Hippocampal formation (tissue), 2 donors: ENCODE measurements around the gene NPB.
"Not testable (repeated sequence)": the region's sequence is repeated elsewhere in the genome, so short reads cannot be mapped to it uniquely, and the experiment has no call there.

ENCODE experiments used
- DNase-seq, 2 donors: peaks; one replicate each; lab custom pipeline; 2025; lab: John Stamatoyannopoulos, UW

The NPB gene

DNA sequence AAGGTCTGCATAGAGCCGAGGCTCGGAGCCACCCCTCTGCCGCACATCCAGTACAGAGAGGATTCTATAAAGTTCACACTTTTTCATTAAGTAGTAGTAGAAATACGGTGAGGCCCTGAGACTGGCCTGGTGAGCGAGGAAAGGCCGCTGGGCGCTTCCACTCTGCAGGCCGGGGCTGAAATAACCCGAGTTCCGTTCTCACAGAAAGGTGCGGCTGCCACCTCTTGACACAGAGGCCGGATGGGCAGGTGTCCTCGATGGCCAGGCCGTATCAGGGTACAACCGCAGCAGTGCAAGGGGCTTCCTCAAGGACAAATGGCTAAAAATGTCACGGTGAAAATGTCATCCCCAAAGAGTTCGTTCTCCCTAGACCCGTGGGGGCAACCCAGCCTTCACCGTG lies 9.9 kb downstream of the NPB start:
- DNase-seq = no peak

DNA sequence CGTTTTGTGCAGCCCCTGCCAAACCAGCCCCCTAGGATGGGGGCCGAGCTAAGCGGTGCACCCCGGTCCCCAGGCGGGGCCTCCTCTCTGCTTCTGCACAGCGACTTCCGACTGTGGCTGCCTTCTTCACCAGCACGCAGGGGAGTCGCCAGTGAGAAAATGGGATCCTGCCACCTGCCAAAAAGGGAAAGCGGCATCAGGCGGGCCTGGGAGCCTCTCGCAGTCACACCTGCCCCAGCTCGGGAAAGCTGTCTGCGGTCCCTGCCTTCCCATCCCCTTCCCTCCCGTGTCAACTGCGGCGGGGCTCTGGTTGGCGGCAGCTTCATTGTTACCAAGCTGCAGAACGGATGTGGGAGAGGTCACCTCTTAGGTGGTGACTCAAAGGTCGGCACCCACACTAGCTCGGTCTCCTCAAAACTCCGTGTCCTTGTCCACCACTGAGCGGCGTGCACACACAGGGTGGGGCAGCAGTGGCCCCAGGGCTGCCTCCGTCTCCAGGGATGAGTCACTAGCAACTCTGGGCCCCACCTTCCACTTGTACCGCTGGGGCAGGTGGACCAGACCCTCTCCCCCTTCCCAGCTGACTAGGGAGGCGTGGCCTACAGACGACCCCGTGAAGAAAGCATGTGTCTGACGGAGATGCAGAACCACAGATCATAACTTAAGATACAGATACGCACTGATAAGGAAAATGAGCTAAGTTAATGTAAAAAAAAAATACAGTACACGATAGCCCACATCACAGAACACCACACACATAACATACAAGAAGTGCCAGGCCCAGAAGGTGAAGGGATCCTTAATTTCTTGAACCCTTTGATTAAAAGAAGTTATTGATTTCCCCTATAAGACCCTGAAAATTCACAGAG lies 10.6 kb downstream of the NPB start:
- no peak for DNase-seq

DNA sequence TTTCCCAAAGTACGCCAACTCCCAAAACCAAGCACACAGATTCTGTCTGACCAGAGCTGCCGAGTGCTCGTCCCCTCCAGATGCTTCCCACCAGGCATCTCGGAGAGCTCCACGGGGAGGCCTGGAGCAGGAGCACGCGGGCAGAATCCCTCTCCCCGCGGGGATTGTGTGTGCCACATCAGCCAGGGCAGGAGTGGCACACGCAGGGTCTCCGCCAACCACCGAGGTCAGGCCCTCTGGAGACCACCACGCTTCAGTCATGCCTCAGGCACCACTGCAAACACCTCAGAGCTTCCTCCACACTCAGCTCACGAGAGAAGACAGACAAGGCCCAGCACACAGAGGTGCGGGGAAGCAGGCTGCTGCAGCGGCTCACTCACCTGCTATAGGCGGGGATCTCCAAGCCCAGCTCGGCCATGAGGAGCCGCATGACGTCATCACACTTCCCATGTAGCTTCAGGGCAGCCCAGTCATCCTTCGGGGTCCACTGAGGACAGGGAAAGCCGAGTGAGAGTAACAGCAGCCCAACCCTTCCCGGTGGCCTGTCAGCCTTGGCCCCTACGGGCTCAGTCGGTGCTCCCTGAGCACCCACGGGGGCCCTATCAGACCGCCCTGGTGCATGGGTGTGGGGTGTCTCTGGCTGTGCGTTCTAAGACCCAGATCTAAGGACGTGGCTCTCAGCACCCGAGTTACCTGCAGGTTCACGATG lies 11.5 kb downstream of the NPB start:
- DNase-seq = no peak

DNA sequence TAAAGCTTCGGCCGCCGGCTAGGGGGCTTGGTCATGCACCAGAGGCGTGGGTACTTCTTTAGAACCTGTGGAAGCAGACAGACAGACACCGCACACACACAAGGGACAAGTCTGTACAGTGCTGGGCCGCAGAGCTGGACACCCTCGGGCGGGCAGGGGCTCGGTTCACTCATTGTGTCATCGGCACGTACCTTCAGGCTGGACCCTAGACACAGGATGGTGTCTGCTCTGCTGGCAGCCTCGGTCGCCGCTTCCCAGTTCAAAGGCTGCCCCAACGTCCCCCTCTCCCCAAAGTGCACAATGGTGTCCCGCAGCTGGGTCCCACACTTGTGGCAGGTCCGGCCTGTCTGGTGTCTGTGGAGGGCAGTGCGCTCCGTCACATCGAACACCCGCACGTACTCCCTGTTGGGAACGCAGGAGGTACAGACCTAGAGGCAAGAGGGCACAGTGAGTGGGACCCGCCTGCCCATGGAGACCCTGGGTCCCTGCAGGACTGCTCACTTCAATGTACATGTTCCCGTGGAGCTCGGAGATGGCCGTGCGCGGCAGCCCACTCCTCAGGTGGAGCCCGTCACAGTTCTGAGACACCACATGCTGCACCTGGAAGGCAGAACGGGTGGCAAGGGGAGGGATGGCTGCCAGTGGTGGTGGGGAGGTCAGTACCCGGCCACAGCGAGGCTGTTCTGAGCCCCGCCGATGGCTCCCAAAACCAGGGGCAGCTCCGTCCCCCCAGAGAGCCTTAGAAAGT lies 12.2 kb downstream of the NPB start:
- no peak for DNase-seq

- DNase-seq = no peak
These were observed 13.3 kb downstream of the NPB start for GRCh38 chr17:81915331-81915730.

- no peak for DNase-seq
These were observed 14.4 kb downstream of the NPB start for GRCh38 chr17:81916234-81917001.

- DNase-seq = peak; percentile 62 to 80
These were observed 15.7 kb downstream of the NPB start, which contains the start of gene SIRT7 for GRCh38 chr17:81917565-81918332. TSS of gene SIRT7 (minus strand) at chr17:81918176. CDS start at chr17:81918131, 45 bp downstream.

DNA sequence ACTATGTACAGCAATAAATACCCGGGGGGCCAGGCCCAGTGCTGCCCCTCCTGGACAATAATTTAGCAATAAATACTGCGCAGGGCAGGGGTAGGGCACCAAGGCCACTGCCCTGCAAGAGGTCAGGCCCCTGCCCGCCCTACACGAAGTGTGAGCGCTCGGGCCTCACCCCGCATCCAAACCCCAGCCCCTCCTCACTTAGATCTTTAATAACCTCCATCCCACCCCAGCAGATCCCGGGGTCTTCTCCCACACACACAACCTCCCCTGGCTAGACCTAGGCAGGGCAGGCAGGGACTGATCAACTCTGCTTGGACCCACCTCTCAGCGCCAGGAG lies 16.3 kb downstream of the NPB start:
- not testable (repeated sequence) for DNase-seq

DNA sequence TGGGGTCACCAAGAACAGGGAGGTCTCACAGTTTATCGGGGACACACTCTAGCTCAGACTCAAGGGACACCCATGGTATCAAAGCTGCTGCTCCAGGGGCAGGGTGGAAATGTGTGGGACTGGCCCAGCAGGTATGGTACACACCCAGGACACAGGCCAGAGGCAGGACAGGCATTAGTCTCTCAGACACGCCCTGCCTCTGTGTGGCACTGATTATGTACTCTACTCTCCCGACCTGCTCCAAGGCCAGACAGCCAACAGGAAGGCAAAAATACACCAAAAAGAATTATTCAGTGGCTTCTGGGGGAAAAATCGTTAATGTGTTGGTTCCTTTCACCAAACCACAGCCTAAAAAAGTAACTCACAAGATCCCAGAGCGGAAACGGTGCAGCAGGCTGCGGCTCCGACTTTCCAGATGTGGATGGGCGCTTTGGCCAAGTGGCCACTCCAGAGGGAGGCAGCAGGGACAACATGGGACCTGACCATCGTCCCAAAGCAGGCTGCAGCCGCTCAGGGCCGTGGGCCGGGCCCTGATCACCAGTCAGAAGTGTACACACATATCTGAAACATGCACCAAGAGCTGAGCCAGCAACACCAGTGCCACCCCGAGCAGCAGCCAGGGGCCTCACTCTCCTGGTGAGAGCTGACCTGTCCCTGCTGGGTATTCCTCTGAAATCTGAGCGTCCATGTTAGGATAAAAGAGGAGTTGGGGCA lies 17.0 kb downstream of the NPB start:
- no peak for DNase-seq

- DNase-seq = no peak
These were observed 18.8 kb downstream of the NPB start for GRCh38 chr17:81920612-81921536.

DNA sequence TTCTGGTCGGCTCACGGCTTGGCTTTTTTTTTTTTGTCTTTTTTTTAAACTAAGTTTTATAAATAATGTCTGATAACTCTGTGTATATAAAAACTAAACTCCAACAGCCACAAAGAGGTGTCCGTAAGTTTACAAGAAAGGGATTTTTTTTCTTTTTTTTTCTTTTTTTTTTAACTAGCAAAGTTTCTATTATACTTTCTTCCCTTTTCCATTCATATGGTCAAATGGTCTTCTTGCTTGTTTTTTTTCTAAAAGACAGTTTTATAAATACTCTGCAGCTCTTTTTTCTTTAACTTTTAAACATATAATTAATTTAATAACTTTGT lies 19.5 kb downstream of the NPB start:
- DNase-seq = no peak

DNA sequence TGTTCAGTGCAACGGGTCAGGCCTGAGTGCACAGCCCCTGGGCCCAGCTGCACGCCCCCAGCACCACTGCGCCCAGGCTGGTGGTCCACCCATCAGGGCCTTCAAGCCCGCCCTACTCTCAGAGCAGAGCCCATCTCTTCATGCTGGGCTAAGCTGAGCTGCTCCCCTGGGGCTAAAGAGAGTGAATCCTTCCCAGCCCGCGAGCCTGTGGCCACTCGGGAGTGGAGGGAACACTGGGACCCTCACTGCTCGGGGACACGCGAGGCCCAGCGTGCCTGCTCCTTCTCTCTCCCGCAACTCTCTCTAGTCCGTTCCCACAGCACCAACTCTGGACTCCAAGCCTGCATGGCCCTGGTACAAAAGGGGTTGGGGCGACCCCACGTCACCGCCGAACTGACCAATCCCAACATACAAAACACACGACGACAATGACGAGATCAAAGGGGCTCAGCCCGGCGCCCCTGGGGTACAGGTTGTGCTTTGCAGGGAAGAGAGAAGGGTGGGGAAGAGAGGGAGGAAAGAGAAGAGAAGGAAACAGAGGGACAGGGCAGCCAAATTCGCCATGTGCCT lies 20.0 kb downstream of the NPB start:
- no peak for DNase-seq

DNA sequence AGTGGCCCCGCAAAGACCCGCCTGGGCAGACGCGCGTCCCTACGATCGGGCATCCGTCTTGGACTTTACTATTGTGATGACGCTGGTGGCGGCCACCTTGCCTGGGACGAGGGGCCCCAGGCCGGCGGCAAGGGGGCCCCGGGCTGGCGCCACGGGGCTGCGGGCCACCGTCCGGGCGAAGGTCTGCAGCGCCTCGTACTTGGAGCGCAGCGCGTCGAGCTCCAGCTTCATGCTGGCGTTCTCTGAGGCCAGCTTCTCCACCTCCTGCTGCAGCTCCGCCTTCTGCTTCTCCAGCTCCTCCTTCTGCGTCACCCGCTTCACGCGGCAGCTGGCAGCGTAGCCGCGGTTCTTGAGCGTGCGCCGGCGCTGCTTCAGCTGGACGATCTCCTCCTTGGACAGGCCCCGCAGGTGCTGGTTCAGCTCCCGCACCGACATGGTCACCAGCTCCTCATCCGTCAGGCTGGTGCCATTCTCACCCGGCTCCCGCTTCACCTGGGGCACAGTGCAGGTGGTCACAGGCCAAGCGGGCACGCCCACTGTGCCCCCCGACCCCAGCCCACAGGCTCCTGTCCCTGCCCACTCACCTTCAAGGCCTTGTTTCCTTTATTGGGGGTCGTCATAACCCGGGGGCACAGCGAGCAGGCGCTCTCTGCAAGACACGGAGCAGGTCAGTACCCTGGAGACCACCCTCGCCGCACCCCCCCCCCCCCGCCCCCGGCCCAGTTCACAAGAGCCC lies 20.7 kb downstream of the NPB start:
- no peak for DNase-seq

GRCh38 chr17:81923302-81924260 lies 21.5 kb downstream of the NPB start:
- peak in 1 of 2 donors; percentile 25 for DNase-seq

DNA sequence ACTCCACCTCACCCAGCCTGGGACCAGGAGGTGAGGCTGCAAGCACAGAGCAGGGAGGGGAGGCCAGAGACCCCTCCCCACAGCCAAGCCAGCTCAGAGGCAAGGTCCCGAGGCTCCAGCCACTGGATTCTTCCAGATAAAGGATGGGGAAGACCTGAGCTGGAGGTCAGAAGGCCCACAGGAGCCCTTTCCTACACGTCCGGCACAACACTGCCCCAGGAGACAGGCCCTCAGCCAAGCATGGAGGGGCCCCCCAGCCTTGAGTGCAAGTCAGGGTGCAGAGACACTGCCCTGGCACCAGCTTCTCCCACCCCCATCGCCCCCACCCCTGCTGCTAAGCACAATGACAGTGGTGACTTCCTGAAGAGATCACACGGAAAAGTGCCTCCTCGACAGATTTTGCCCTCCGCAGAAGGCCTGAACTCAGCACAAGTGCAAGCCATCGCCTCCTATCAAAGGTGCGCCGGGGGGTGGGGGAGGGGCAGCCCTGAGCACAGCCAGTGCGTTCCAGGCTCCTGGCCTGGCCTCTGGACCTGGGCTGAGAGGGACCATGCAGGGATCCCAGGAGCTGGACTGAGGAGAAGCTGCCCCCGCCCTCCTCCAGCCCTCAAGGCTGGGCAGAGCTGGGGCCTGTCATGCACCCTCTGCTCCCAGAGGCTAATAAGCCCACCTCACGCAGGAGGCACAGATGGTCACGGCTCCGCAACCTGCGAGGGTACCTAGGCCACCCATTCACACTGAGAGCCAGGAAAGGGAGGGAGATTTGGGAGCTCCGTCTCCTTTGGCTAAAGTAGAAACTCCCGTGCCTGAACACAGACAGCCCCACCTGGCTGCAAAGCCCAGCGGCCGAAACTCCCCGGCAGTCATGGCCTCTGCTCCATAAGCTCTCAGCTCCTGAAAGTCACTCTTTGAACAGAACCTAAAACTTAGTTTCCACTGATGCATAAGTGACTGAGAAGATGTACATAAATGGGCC lies 22.8 kb downstream of the NPB start:
- DNase-seq = no peak

DNA sequence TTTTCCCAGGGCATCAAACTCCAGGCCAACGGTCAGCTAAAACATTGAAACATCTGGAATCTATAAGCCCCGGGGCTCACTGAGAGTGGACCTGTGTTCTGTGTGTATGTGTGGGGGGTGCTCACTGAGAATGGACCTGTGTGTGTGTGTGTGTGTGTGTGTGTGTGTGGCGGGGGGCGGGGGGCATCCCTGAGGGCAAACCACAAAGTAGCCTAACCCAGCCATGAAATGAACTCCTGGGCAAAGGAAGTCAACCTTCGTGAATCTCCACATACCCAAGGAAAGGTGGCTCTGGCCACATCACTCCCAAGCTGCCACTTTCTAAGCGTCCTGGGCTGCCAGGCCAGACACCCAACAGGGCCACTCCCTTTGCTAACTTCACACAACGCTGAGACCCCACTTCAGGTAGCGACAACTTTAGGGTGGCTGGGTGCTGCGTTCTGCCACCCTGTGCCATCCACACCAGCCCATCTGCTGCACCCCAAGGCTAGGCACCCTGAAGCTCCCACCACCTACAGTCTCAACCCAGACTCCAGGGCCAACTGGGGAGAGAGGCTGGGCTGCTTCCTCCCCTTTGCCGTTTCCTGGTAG lies 23.9 kb downstream of the NPB start:
- DNase-seq = no peak
